Right ventricle myocardium superior (tissue), 1 donor: ENCODE data around the gene ARF1. TPM values are rescaled to one million over a fixed set of nuclear protein-coding genes. Genes with fewer than 3 reads are reported as not detected.

Experiments used
- microRNA-seq: library from miRNA; unstranded; fragments of <30 nt; microRNA quantifications from one replicate; pipeline ENCODE4 v1.2.0, GENCODE V29; 2020
- total RNA-seq: library from RNA; stranded (reverse); fragmentation: NEBNext Ultra II Directional; extraction: Animal tissue kit (Norgen Biotek cat#: 25700); gene quantifications from one replicate; pipeline ENCODE4 v1.2.1, GENCODE V29; 2021
- donor health status: DM: no; HTN: yes; CAD: no; lungs with severe emphysema.

Gene ARF1
- total RNA-seq, 1 donor from 2014 or later = 251 TPM

Small RNA genes within 50 kb of the gene (microRNA-seq; reads per million reads assigned to microRNA genes)
- gene MIR3620 = not detected

Other genes with a start within 250 kb of the ARF1 start
- gene WNT9A, start 134.8 kb upstream of the ARF1 start, total RNA-seq = 0.59 TPM
- not detected for gene WNT3A, start 75.7 kb upstream of the ARF1 start, total RNA-seq
- gene C1orf35, start 20.6 kb downstream of the ARF1 start, total RNA-seq = 7.3 TPM
- 65.6 TPM for gene MRPL55, start 26.6 kb downstream of the ARF1 start, total RNA-seq
- 143 TPM for gene GUK1, start 57.6 kb downstream of the ARF1 start, total RNA-seq
- 1.6 TPM for gene GJC2, start 67.2 kb downstream of the ARF1 start, total RNA-seq
- gene IBA57, start 83.1 kb downstream of the ARF1 start, total RNA-seq = 14.8 TPM
- 316 TPM for gene OBSCN, start 125.3 kb downstream of the ARF1 start, total RNA-seq